ENCODE results near the gene DYNC1I2. TPM values are rescaled to one million over a fixed set of nuclear protein-coding genes. Genes with fewer than 3 reads are reported as not detected.

The DYNC1I2 gene
- polyA plus RNA-seq, 1 of the 3 experiments (the other 2 are of a cell fraction) = 99.7 TPM

DNA sequence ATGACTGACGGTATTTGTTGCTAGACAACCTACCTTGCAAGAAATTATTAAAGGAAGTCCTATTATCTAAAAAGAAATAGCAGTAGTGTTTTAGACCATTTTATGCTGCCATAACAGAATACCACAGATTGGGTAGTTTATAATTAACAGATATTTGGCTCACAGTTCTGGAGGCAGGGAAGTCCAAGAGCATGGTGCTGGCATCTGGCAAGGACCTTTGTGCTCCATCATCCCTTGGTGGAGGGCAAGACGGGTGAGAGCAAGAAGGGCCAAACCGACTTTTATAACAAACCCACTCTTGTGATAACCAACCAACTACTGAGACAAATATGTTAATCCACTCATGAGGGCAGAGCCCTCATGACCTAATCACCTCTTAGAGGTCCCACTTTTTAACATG is 91.2 kb downstream of the DYNC1I2 start:
- H3K4me2 ChIP-seq = no peak overlapping the region
- CTCF ChIA-PET = interaction anchor here (1.8 kb wide), 1 partner anchor 12 kb away, joined by 4 read pairs; no protein-coding TSS in a partner anchor
- WGBS (ENCODE audit: low lambda C conversion rate) = 96% methylated on average over 3 of the region's 3 CpGs
- H3K9ac ChIP-seq = no peak overlapping the region
- no peaks in the 10 kb centered on the region for H3K79me2 ChIP-seq (ENCODE audit: insufficient read depth)
- no peaks in the 10 kb centered on the region for H4K20me1 ChIP-seq (ENCODE audit: insufficient read depth)
- H3K4me3 ChIP-seq (ENCODE audit: low read depth in 2 of 2, low read length in 1 of 2) = no peak overlapping the region; a peak in 1 of 4 replicates
- no peaks in the 10 kb centered on the region for H3K27me3 ChIP-seq (ENCODE audit: insufficient read depth)
- no peaks in the 10 kb centered on the region for H3K4me1 ChIP-seq (ENCODE audit: control insufficient read depth in 1 of 2, insufficient read depth in 2 of 2, low read depth in 1 of 2, low read length in 1 of 2)
- POLR2A ChIA-PET = no interaction called here
- peaks cover 6% of the 10 kb centered on the region for H3F3A ChIP-seq (replicated peaks; ENCODE audit: insufficient read depth)
- H3K9me3 ChIP-seq = 0 out of 2 replicates have a peak, but pooled peaks cover 10% of the 10 kb centered on the region
- H3K27ac ChIP-seq (ENCODE audit: low read depth in 2 of 2, low read length in 1 of 2) = no peak overlapping the region
- TF ChIP-seq TEAD4 (IDR thresholded peaks at IDR 0.05; ENCODE audit: borderline replicate concordance, insufficient read depth) (no peak), GATA2 (CRISPR knock-in tag; IDR thresholded peaks at IDR 0.05) (no peak), FOXJ3 (CRISPR knock-in tag; IDR thresholded peaks at IDR 0.05) (no peak), YY1 (IDR thresholded peaks at IDR 0.05; ENCODE audit: low read depth) (no peak), NRF1 (IDR thresholded peaks at IDR 0.05; ENCODE audit: low read depth, low read length) (no peak), EP300 (IDR thresholded peaks at IDR 0.05; ENCODE audit: borderline replicate concordance in 1 of 2, low read depth in 1 of 2, low read length in 1 of 2) (no peak), NFIC (IDR thresholded peaks at IDR 0.05; ENCODE audit: borderline replicate concordance) (no peak), JUND (IDR thresholded peaks at IDR 0.05) (no peak), FOSL2 (IDR thresholded peaks at IDR 0.05; ENCODE audit: borderline replicate concordance, low read depth) (no peak)
- TF ChIP-seq, protein P1, sequence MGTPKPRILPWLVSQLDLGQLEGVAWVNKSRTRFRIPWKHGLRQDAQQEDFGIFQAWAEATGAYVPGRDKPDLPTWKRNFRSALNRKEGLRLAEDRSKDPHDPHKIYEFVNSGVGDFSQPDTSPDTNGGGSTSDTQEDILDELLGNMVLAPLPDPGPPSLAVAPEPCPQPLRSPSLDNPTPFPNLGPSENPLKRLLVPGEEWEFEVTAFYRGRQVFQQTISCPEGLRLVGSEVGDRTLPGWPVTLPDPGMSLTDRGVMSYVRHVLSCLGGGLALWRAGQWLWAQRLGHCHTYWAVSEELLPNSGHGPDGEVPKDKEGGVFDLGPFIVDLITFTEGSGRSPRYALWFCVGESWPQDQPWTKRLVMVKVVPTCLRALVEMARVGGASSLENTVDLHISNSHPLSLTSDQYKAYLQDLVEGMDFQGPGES (IDR thresholded peaks at IDR 0.05; ENCODE audit: low read depth, low read length) = no peak
- TF ChIP-seq, protein P2, sequence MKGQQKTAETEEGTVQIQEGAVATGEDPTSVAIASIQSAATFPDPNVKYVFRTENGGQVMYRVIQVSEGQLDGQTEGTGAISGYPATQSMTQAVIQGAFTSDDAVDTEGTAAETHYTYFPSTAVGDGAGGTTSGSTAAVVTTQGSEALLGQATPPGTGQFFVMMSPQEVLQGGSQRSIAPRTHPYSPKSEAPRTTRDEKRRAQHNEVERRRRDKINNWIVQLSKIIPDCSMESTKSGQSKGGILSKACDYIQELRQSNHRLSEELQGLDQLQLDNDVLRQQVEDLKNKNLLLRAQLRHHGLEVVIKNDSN (IDR thresholded peaks at IDR 0.05; ENCODE audit: borderline replicate concordance, low read depth) = no peak
- TF ChIP-seq, protein P3, sequence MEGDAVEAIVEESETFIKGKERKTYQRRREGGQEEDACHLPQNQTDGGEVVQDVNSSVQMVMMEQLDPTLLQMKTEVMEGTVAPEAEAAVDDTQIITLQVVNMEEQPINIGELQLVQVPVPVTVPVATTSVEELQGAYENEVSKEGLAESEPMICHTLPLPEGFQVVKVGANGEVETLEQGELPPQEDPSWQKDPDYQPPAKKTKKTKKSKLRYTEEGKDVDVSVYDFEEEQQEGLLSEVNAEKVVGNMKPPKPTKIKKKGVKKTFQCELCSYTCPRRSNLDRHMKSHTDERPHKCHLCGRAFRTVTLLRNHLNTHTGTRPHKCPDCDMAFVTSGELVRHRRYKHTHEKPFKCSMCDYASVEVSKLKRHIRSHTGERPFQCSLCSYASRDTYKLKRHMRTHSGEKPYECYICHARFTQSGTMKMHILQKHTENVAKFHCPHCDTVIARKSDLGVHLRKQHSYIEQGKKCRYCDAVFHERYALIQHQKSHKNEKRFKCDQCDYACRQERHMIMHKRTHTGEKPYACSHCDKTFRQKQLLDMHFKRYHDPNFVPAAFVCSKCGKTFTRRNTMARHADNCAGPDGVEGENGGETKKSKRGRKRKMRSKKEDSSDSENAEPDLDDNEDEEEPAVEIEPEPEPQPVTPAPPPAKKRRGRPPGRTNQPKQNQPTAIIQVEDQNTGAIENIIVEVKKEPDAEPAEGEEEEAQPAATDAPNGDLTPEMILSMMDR (IDR thresholded peaks at IDR 0.05) = no peak
- H3K36me3 ChIP-seq (replicated peaks in 1 of 2; ENCODE audit: control insufficient read depth in 1 of 2, insufficient read depth in 2 of 2, low read length in 1 of 2) = peaks cover 8 to 44% of the 10 kb centered on the region in 2 experiments
- H2AFZ ChIP-seq (ENCODE audit: low read depth) = no peak overlapping the region
- no peaks in the 10 kb centered on the region for H3K9me2 ChIP-seq
- no peak for DNase-seq

- H3K4me2 ChIP-seq = no peak overlapping the region
- ChIA-PET CTCF (interaction anchor here (1.7 kb wide), 1 partner anchor 328 kb away, joined by 3 read pairs; no protein-coding TSS in a partner anchor), POLR2A (no interaction called here)
- no peak overlapping the region for H3K4me3 ChIP-seq (ENCODE audit: low read depth in 2 of 2, low read length in 1 of 2)
- H3K9ac ChIP-seq = no peak overlapping the region
- no peaks in the 10 kb centered on the region for H3K79me2 ChIP-seq (ENCODE audit: insufficient read depth)
- no peaks in the 10 kb centered on the region for H3K9me2 ChIP-seq
- WGBS (ENCODE audit: low lambda C conversion rate) = 82% methylated on average over 3 of the region's 3 CpGs
- TF ChIP-seq MXI1 (IDR thresholded peaks at IDR 0.05; ENCODE audit: low read depth, low read length) (no peak), JUND (IDR thresholded peaks at IDR 0.05) (no peak)
- TF ChIP-seq, protein P2 (IDR thresholded peaks at IDR 0.05; ENCODE audit: borderline replicate concordance, low read depth) = no peak
- TF ChIP-seq, protein P4, sequence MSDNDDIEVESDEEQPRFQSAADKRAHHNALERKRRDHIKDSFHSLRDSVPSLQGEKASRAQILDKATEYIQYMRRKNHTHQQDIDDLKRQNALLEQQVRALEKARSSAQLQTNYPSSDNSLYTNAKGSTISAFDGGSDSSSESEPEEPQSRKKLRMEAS (IDR thresholded peaks at IDR 0.05; ENCODE audit: low read depth) = no peak
- H3K4me1 ChIP-seq (ENCODE audit: control insufficient read depth in 1 of 2, insufficient read depth in 2 of 2, low read depth in 1 of 2, low read length in 1 of 2) = no peaks in the 10 kb centered on the region
- H4K20me1 ChIP-seq (ENCODE audit: insufficient read depth) = no peaks in the 10 kb centered on the region
- no peak for DNase-seq
- H3K27ac ChIP-seq (ENCODE audit: low read depth in 2 of 2, low read length in 1 of 2) = no peak overlapping the region
- H3K36me3 ChIP-seq (replicated peaks in 1 of 2; ENCODE audit: control insufficient read depth in 1 of 2, insufficient read depth in 2 of 2, low read length in 1 of 2) = peaks cover 36 to 50% of the 10 kb centered on the region in 2 experiments
- H3K9me3 ChIP-seq = 0 out of 2 replicates have a peak, but pooled peaks cover 3% of the 10 kb centered on the region
- peaks cover 5% of the 10 kb centered on the region for H3F3A ChIP-seq (replicated peaks; ENCODE audit: insufficient read depth)
- H2AFZ ChIP-seq (ENCODE audit: low read depth) = no peak overlapping the region
- H3K27me3 ChIP-seq (ENCODE audit: insufficient read depth) = no peaks in the 10 kb centered on the region
Observed at GRCh38 chr2:171785450-171785849, 98.2 kb downstream of the DYNC1I2 start.

Measured in SK-N-SH (cell line).